Gastroesophageal sphincter (tissue), 3 donors: ENCODE data around the gene TPP1.

Experiments
- EP300 ChIP-seq: sonication (generic); formaldehyde crosslinking; IDR thresholded peaks from one replicate; pipeline ENCODE4 v1.6.1; 2017; ENCODE audit warnings: antibody characterized with exemption, mild to moderate bottlenecking
- POLR2A ChIP-seq, 2 donors: fragments of 450-650 bp; IDR thresholded peaks; one replicate each; pipeline ENCODE4 v1.6.1; 2017; ENCODE audit warnings: antibody characterized with exemption in 2 of 2, mild to moderate bottlenecking in 2 of 2, moderate library complexity in 1 of 2
- TF ChIP-seq, protein P1 (sequence below), 4 experiments: fragments of 200-600 bp in 2 of 4; fragments of 450-650 bp in 2 of 4; sonication (generic) in 1 of 4; IDR thresholded peaks; one replicate each; pipeline ENCODE4 v1.5.1; 2017 to 2019; ENCODE audit warnings: antibody characterized with exemption in 4 of 4, mild to moderate bottlenecking in 2 of 4, moderate library complexity in 2 of 4

GRCh38 chr11:6638429-6638828, 19.2 kb upstream of the TPP1 start:
- TF ChIP-seq, protein P1, sequence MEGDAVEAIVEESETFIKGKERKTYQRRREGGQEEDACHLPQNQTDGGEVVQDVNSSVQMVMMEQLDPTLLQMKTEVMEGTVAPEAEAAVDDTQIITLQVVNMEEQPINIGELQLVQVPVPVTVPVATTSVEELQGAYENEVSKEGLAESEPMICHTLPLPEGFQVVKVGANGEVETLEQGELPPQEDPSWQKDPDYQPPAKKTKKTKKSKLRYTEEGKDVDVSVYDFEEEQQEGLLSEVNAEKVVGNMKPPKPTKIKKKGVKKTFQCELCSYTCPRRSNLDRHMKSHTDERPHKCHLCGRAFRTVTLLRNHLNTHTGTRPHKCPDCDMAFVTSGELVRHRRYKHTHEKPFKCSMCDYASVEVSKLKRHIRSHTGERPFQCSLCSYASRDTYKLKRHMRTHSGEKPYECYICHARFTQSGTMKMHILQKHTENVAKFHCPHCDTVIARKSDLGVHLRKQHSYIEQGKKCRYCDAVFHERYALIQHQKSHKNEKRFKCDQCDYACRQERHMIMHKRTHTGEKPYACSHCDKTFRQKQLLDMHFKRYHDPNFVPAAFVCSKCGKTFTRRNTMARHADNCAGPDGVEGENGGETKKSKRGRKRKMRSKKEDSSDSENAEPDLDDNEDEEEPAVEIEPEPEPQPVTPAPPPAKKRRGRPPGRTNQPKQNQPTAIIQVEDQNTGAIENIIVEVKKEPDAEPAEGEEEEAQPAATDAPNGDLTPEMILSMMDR (IDR thresholded peaks at IDR 0.05): no peak
- TF ChIP-seq POLR2A (IDR thresholded peaks at IDR 0.05): no peak
- TF ChIP-seq EP300: no peak
